Effector memory CD4-positive, alpha-beta T cell (primary cell): Measurements from ENCODE around the gene SLC25A1.

Experiments used
- DNase-seq, 3 donors: peaks; one replicate each; pipeline ENCODE4 v3.0.0-alpha.2; 2020
- H3K27ac ChIP-seq: 2 replicates; pipeline ENCODE4 v1.7.0; 2013; ENCODE audit warnings: mild to moderate bottlenecking, low read length, moderate library complexity; ENCODE audit not compliant: insufficient read depth, poor library complexity, severe bottlenecking
- H3K27me3 ChIP-seq: replicated peaks from 2 replicates; pipeline ENCODE4 v1.7.0; 2013; ENCODE audit warnings: mild to moderate bottlenecking, low read length; ENCODE audit not compliant: insufficient read depth, control insufficient read depth, poor library complexity, severe bottlenecking
- H3K36me3 ChIP-seq: 2 replicates; pipeline ENCODE4 v1.7.0; 2013; ENCODE audit warnings: mild to moderate bottlenecking, low read length, moderate library complexity; ENCODE audit not compliant: control insufficient read depth, insufficient read depth
- H3K4me1 ChIP-seq: 2 replicates; pipeline ENCODE4 v1.7.0; 2013; ENCODE audit warnings: low read length, mild to moderate bottlenecking; ENCODE audit not compliant: control insufficient read depth, insufficient read depth, poor library complexity, severe bottlenecking
- H3K4me3 ChIP-seq: 2 replicates; pipeline ENCODE4 v1.7.0; 2013; ENCODE audit warnings: low read length, low read depth, mild to moderate bottlenecking; ENCODE audit not compliant: insufficient read depth, poor library complexity, severe bottlenecking
- H3K9me3 ChIP-seq: 2 replicates; pipeline ENCODE4 v1.7.0; 2013; ENCODE audit warnings: mild to moderate bottlenecking, low read length, moderate library complexity; ENCODE audit not compliant: control insufficient read depth

Gene SLC25A1

GRCh38 chr22:19148417-19149046 lies 30.0 kb downstream of the SLC25A1 start:
- peaks cover 33% of the 10 kb centered on the region for H3K27me3 ChIP-seq
- no peaks in the 10 kb centered on the region for H3K9me3 ChIP-seq
- H3K27ac ChIP-seq = no peak overlapping the region
- H3K4me3 ChIP-seq = no peak overlapping the region
- no peaks in the 10 kb centered on the region for H3K36me3 ChIP-seq
- H3K4me1 ChIP-seq = peaks cover 19% of the 10 kb centered on the region
- DNase-seq = no peak

- no peaks in the 10 kb centered on the region for H3K9me3 ChIP-seq
- no peak for DNase-seq
- no peak overlapping the region for H3K4me3 ChIP-seq
- peaks cover 28% of the 10 kb centered on the region for H3K27me3 ChIP-seq
- H3K36me3 ChIP-seq = peaks cover 2% of the 10 kb centered on the region
- no peak overlapping the region for H3K27ac ChIP-seq
- peaks cover 24% of the 10 kb centered on the region for H3K4me1 ChIP-seq
These were observed 31.2 kb downstream of the SLC25A1 start for GRCh38 chr22:19147195-19147780.

- peaks cover 8% of the 10 kb centered on the region for H3K36me3 ChIP-seq
- H3K4me3 ChIP-seq = no peak overlapping the region
- H3K27me3 ChIP-seq = peaks cover 20% of the 10 kb centered on the region
- H3K9me3 ChIP-seq = no peaks in the 10 kb centered on the region
- DNase-seq = no peak
- no peak overlapping the region for H3K27ac ChIP-seq
- H3K4me1 ChIP-seq = peaks cover 24% of the 10 kb centered on the region
These were observed 32.1 kb downstream of the SLC25A1 start for GRCh38 chr22:19146215-19146968.

GRCh38 chr22:19143967-19144400 lies 34.6 kb downstream of the SLC25A1 start:
- Histone ChIP-seq H3K4me3 (peak overlapping the region; percentile 82), H3K27ac (peak overlapping the region; percentile 82), H3K36me3 (peaks cover 30% of the 10 kb centered on the region), H3K4me1 (peaks cover 11% of the 10 kb centered on the region), H3K9me3 (no peaks in the 10 kb centered on the region), H3K27me3 (peaks cover 5% of the 10 kb centered on the region)
- peak in 1 of 3 donors; percentile 24 for DNase-seq

GRCh38 chr22:19143212-19143611 lies 35.3 kb downstream of the SLC25A1 start:
- DNase-seq = no peak
- peaks cover 38% of the 10 kb centered on the region for H3K36me3 ChIP-seq
- H3K9me3 ChIP-seq = no peaks in the 10 kb centered on the region
- H3K27ac ChIP-seq = no peak overlapping the region
- no peaks in the 10 kb centered on the region for H3K27me3 ChIP-seq
- H3K4me3 ChIP-seq = no peak overlapping the region
- H3K4me1 ChIP-seq = peaks cover 9% of the 10 kb centered on the region

- no peaks in the 10 kb centered on the region for H3K9me3 ChIP-seq
- H3K4me1 ChIP-seq = peaks cover 9% of the 10 kb centered on the region
- no peaks in the 10 kb centered on the region for H3K27me3 ChIP-seq
- H3K27ac ChIP-seq = no peak overlapping the region
- H3K4me3 ChIP-seq = no peak overlapping the region
- peaks cover 46% of the 10 kb centered on the region for H3K36me3 ChIP-seq
- no peak for DNase-seq
These were observed 36.1 kb downstream of the SLC25A1 start for GRCh38 chr22:19142394-19142793.

GRCh38 chr22:19139974-19140373 lies 38.6 kb downstream of the SLC25A1 start:
- no peaks in the 10 kb centered on the region for H3K9me3 ChIP-seq
- H3K27ac ChIP-seq = no peak overlapping the region
- H3K4me3 ChIP-seq = no peak overlapping the region
- H3K36me3 ChIP-seq = peaks cover 67% of the 10 kb centered on the region
- no peaks in the 10 kb centered on the region for H3K27me3 ChIP-seq
- peaks cover 9% of the 10 kb centered on the region for H3K4me1 ChIP-seq
- no peak for DNase-seq

GRCh38 chr22:19139001-19139356 lies 39.6 kb downstream of the SLC25A1 start:
- no peak for DNase-seq
- peaks cover 77% of the 10 kb centered on the region for H3K36me3 ChIP-seq
- no peaks in the 10 kb centered on the region for H3K27me3 ChIP-seq
- peaks cover 9% of the 10 kb centered on the region for H3K4me1 ChIP-seq
- H3K27ac ChIP-seq = no peak overlapping the region
- H3K4me3 ChIP-seq = no peak overlapping the region
- no peaks in the 10 kb centered on the region for H3K9me3 ChIP-seq

GRCh38 chr22:19138217-19139000 lies 40.1 kb downstream of the SLC25A1 start:
- H3K9me3 ChIP-seq = no peaks in the 10 kb centered on the region
- no peak overlapping the region for H3K27ac ChIP-seq
- H3K4me1 ChIP-seq = peaks cover 5% of the 10 kb centered on the region
- no peak for DNase-seq
- peaks cover 83% of the 10 kb centered on the region for H3K36me3 ChIP-seq
- no peaks in the 10 kb centered on the region for H3K27me3 ChIP-seq
- no peak overlapping the region for H3K4me3 ChIP-seq
